DND-41 (cell line): ENCODE results near the gene GNB3.

Experiments
- ATAC-seq: fragments of 200-7000 bp; cut with Tn5 transposase; 3 replicates; pipeline ENCODE4 v1.9.1; 2021; ENCODE audit warnings: low read depth; ENCODE audit not compliant: insufficient read depth
- DNase-seq: peaks from one replicate; pipeline ENCODE4 v3.0.0-alpha.2; 2020
- H2AFZ ChIP-seq: 2 replicates; pipeline ENCODE4 v1.6.0; 2012; ENCODE audit warnings: low read depth, low read length
- H3K27ac ChIP-seq: 2 replicates; pipeline ENCODE4 v1.5.1; 2012; ENCODE audit warnings: low read length, inconsistent platforms
- H3K27me3 ChIP-seq: fragments of 200-600 bp; sonication (generic); 2 replicates; pipeline ENCODE4 v1.6.0; 2012; ENCODE audit warnings: low read length, mild to moderate bottlenecking, inconsistent platforms; ENCODE audit not compliant: insufficient read depth, poor library complexity
- H3K36me3 ChIP-seq: 2 replicates; pipeline ENCODE4 v1.5.1; 2012; ENCODE audit warnings: low read length, inconsistent platforms; ENCODE audit not compliant: insufficient read depth
- H3K4me1 ChIP-seq: 2 replicates; pipeline ENCODE4 v1.5.1; 2012; ENCODE audit warnings: mild to moderate bottlenecking, low read length; ENCODE audit not compliant: insufficient read depth
- H3K4me2 ChIP-seq: 2 replicates; pipeline ENCODE4 v1.6.0; 2012; ENCODE audit warnings: mild to moderate bottlenecking, moderate library complexity, low read length, inconsistent platforms; ENCODE audit not compliant: insufficient read depth
- H3K4me3 ChIP-seq, 2 experiments: fragments of 200-600 bp in 1 of 2; shearing (Covaris generic) in 1 of 2; 2 replicates each; pipeline ENCODE4 v1.5.1; 2012 to 2016; ENCODE audit warnings: inconsistent platforms in 2 of 2, low read length in 2 of 2, mild to moderate bottlenecking in 2 of 2, low read depth in 1 of 2, moderate library complexity in 1 of 2
- H3K79me2 ChIP-seq: 2 replicates; pipeline ENCODE4 v1.6.0; 2012; ENCODE audit warnings: low read length, inconsistent platforms; ENCODE audit not compliant: insufficient read depth
- H3K9ac ChIP-seq: 2 replicates; pipeline ENCODE4 v1.6.0; 2012; ENCODE audit warnings: low read depth, mild to moderate bottlenecking, inconsistent platforms, low read length, moderate library complexity
- H3K9me3 ChIP-seq: 2 replicates; pipeline ENCODE4 v1.5.1; 2012; ENCODE audit warnings: low read length, moderate library complexity, mild to moderate bottlenecking, inconsistent platforms; ENCODE audit not compliant: insufficient read depth, severe bottlenecking
- H4K20me1 ChIP-seq: 2 replicates; pipeline ENCODE4 v1.6.0; 2012; ENCODE audit warnings: low read length; ENCODE audit not compliant: insufficient read depth
- CTCF ChIP-seq: IDR thresholded peaks from 2 replicates; pipeline ENCODE4 v1.5.1; 2012; ENCODE audit warnings: borderline replicate concordance, low read length, moderate library complexity, mild to moderate bottlenecking; ENCODE audit not compliant: poor library complexity, severe bottlenecking; ENCODE audit errors: extremely low read depth
- EZH2 ChIP-seq: IDR thresholded peaks from 3 replicates; pipeline ENCODE4 v1.6.1; 2012; ENCODE audit warnings: borderline replicate concordance, low read depth, mild to moderate bottlenecking, moderate library complexity, low read length, inconsistent platforms; ENCODE audit not compliant: severe bottlenecking

The GNB3 gene

GRCh38 chr12:6840761-6841515, at the start of gene GNB3:
GNB3 (plus strand) TSS chr12:6840925; CDS start chr12:6841288, 363 bp downstream.
- Histone ChIP-seq H3K27ac (no peak within 1 kb of the TSS), H3K4me2 (no peak within 1 kb of the TSS)

GRCh38 chr12:6791931-6792520, 48.7 kb upstream of the GNB3 start:
- no peak overlapping the region for H3K4me2 ChIP-seq
- DNase-seq (peak; percentile 60), ATAC-seq (peak; percentile 72)
- TF ChIP-seq CTCF: no peak
- no peak for TF ChIP-seq EZH2
- no peaks in the 10 kb centered on the region for H3K79me2 ChIP-seq
- no peak overlapping the region for H3K9ac ChIP-seq
- peaks cover 4% of the 10 kb centered on the region; the same call in 1 of the 2 replicates for H4K20me1 ChIP-seq
- 0 out of 2 replicates have a peak overlapping the region, but pooled peaks have one; percentile 14 for H2AFZ ChIP-seq
- H3K4me1 ChIP-seq: peaks cover 17% of the 10 kb centered on the region
- H3K36me3 ChIP-seq: no peaks in the 10 kb centered on the region
- no peak overlapping the region for H3K4me3 ChIP-seq
- peaks cover 43% of the 10 kb centered on the region for H3K27me3 ChIP-seq
- H3K9me3 ChIP-seq: no peaks in the 10 kb centered on the region
- no peak overlapping the region for H3K27ac ChIP-seq

More at GRCh38 chr12:6840761-6841515, at the start of gene GNB3:
- Histone ChIP-seq H3K27me3 (peaks cover 4% of the 10 kb centered on the region), H4K20me1 (no peaks in the 10 kb centered on the region), H3K36me3 (no peaks in the 10 kb centered on the region), H3K79me2 (no peaks in the 10 kb centered on the region), H3K4me3 (no peak within 1 kb of the TSS), H3K9me3 (no peaks in the 10 kb centered on the region), H2AFZ (no peak within 1 kb of the TSS), H3K4me1 (no peaks in the 10 kb centered on the region), H3K9ac (no peak within 1 kb of the TSS)
- DNase-seq (no peak), ATAC-seq (no peak)
- TF ChIP-seq CTCF: no peak
- TF ChIP-seq EZH2: no peak

- DNase-seq: peak; percentile 39
- H2AFZ ChIP-seq: no peak overlapping the region
These were observed 48.1 kb upstream of the GNB3 start for GRCh38 chr12:6792522-6793201.

More at GRCh38 chr12:6792522-6793201, 48.1 kb upstream of the GNB3 start:
- H3K79me2 ChIP-seq: no peaks in the 10 kb centered on the region
- no peaks in the 10 kb centered on the region for H3K36me3 ChIP-seq
- H3K9me3 ChIP-seq: no peaks in the 10 kb centered on the region
- H3K27me3 ChIP-seq: peaks cover 43% of the 10 kb centered on the region
- TF ChIP-seq CTCF: no peak
- no peak for TF ChIP-seq EZH2
- H3K27ac ChIP-seq: no peak overlapping the region
- no peak overlapping the region for H3K4me2 ChIP-seq
- peaks cover 4% of the 10 kb centered on the region; the same call in 1 of the 2 replicates for H4K20me1 ChIP-seq
- H3K9ac ChIP-seq: no peak overlapping the region
- peaks cover 17% of the 10 kb centered on the region for H3K4me1 ChIP-seq
- ATAC-seq: peak; percentile 53
- no peak overlapping the region for H3K4me3 ChIP-seq
